Activated CD4-positive, alpha-beta memory T cell treated with anti-CD3 and anti-CD28 coated beads for 36 hours (primary cell): ENCODE measurements around the gene IGIP. TPM values are rescaled to one million over a fixed set of nuclear protein-coding genes. Genes with fewer than 3 reads are reported as not detected.

Source experiments
- CTCF ChIA-PET: fragments of 350-600 bp; sonication (Branson Sonifier 250); formaldehyde crosslinking; loops from one replicate; lab custom pipeline; 2021; ENCODE audit warnings: antibody characterized with exemption, inconsistent platforms; lab: Charles Lee
- POLR2A ChIA-PET: fragments of 350-600 bp; sonication (Branson Sonifier 250); formaldehyde crosslinking; loops from one replicate; lab custom pipeline; 2021; ENCODE audit warnings: antibody characterized with exemption; lab: Charles Lee
- DNase-seq: peaks from one replicate; pipeline ENCODE4 v3.0.0-alpha.2; 2020
- H3K27ac Mint-ChIP-seq: one replicate; pipeline ENCODE4 v1.8.0; 2021; ENCODE audit warnings: mixed read lengths
- H3K27me3 Mint-ChIP-seq: one replicate; pipeline ENCODE4 v1.8.0; 2021; ENCODE audit warnings: mixed read lengths
- H3K36me3 Mint-ChIP-seq: one replicate; pipeline ENCODE4 v1.8.0; 2021; ENCODE audit warnings: mixed read lengths
- H3K4me1 Mint-ChIP-seq: one replicate; pipeline ENCODE4 v1.8.0; 2021; ENCODE audit warnings: low read depth, mixed read lengths
- H3K4me3 Mint-ChIP-seq: one replicate; pipeline ENCODE4 v1.8.0; 2021; ENCODE audit warnings: mild to moderate bottlenecking, mixed read lengths
- H3K9me3 Mint-ChIP-seq: one replicate; pipeline ENCODE4 v1.8.0; 2021; ENCODE audit warnings: mixed read lengths
- intact Hi-C: fragments of 100-400 bp; cut with micrococcal nuclease; formaldehyde crosslinking; loops from one replicate; pipeline ENCODE4 v1.15.1; 2023
- total RNA-seq, 2 experiments: library from RNA; stranded (reverse); gene quantifications; one replicate each; pipeline ENCODE4 v1.2.3, GENCODE V29; 2021

The IGIP gene
- 1 to 10 TPM; 2.2 to 2.3 TPM for total RNA-seq

DNA sequence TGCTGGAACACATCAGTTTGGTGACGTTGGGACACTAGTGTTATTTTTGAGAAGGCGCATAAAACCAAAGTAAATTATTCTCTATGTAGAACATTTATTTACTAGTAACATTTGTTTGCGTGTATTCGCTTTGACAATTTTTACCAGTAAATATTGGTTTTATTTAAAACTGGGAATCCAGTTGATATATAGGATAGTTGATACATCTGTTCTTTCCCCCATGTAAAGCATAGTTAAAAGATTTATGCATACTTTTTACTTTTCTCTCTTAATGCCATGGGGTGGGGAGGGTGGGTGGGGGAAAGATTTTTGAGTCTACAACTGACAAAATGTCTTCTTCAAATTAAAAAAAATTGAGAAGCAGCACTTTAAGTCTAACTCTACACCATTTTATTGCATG lies at the start of gene IGIP:
Gene IGIP, plus strand, starts transcription at position 301 of the 400 bp plus-strand sequence. CDS start 2,540 bp downstream, outside the sequence.
- intact Hi-C loops: no loop called here
- ChIA-PET CTCF (no interaction called here), POLR2A (no interaction called here)
- Mint-ChIP-seq H3K4me1 (peaks cover 30% of the 10 kb centered on the region), H3K27me3 (no peaks in the 10 kb centered on the region), H3K27ac (no peak within 1 kb of the TSS), H3K36me3 (no peaks in the 10 kb centered on the region), H3K4me3 (no peak within 1 kb of the TSS), H3K9me3 (no peaks in the 10 kb centered on the region)
- no peak for DNase-seq

DNA sequence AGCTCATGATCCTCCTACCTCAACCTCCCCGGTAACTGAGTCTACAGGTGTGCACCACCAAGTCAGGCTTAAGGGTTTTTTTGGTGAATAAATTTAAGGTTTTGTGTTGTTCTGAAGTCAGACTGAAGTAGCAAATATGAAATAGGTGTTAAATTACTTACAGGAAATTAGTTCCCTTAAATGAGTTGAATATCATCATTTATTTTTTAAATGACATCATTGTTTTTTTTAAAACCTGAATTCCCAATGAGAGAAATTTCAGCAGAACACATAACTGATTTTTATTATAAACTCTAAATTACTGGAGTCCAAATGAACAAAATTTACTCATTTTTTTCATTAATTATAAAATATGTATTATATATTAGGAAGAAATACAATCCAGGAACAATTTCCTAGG lies 49.6 kb upstream of the IGIP start:
- H3K4me3 Mint-ChIP-seq: no peak overlapping the region
- peaks cover 16% of the 10 kb centered on the region for H3K27me3 Mint-ChIP-seq
- intact Hi-C loops: no loop called here
- ChIA-PET CTCF (interaction anchor here (0.9 to 7.3 kb wide), 4 partner anchors 31 to 644 kb away, joined by 3 to 126 read pairs (median 52); no protein-coding TSS in a partner anchor), POLR2A (no interaction called here)
- no peak for DNase-seq
- H3K9me3 Mint-ChIP-seq: no peaks in the 10 kb centered on the region
- H3K27ac Mint-ChIP-seq: no peak overlapping the region
- H3K4me1 Mint-ChIP-seq: no peaks in the 10 kb centered on the region
- H3K36me3 Mint-ChIP-seq: no peaks in the 10 kb centered on the region

DNA sequence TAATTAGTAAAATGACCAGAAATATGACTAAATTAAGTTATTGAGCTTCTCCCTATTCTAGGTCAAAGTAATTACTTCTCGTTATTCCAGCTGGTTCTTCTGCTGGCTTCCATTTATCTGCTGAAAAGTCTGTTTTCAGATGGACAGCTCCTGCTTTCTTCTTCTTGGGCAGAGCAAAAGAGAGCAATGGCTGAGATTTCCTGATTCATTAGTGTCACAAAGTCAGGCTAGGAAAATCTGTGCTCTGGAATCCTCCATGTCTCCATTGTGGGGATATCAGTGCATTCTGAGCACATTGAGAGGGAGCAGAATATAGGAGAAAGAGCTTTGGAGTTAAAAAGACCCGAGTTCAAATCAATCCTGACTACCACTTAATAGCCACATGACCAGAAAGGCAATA lies 48.9 kb upstream of the IGIP start:
- ChIA-PET CTCF (interaction anchor here (0.9 to 7.3 kb wide), 3 partner anchors 67 to 643 kb away, joined by 5 to 126 read pairs (median 99); no protein-coding TSS in a partner anchor), POLR2A (no interaction called here)
- Mint-ChIP-seq H3K36me3 (no peaks in the 10 kb centered on the region), H3K27me3 (peaks cover 16% of the 10 kb centered on the region), H3K4me3 (no peak overlapping the region), H3K4me1 (no peaks in the 10 kb centered on the region), H3K9me3 (no peaks in the 10 kb centered on the region), H3K27ac (no peak overlapping the region)
- intact Hi-C loops: no loop called here
- DNase-seq: no peak

DNA sequence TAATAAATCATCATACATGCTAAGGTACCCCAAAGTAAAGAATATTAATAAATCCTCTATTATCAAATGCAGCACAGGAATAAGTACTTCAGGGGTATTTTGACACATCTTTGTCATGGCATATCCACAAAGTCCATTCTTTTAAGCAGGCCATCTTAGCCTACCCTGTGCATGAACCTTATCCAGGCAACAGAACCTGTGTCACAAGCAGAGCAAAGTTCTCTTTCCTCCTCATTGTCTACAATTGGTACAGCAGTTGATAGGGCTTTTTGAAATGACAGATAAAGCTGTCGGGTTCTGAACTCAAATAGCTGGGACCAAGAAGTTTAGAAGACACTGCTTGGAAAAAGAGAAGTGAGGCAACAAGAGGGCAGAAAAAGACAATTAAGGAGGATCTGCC lies 42.6 kb upstream of the IGIP start:
- Mint-ChIP-seq H3K27me3 (peaks cover 1% of the 10 kb centered on the region), H3K27ac (no peak overlapping the region), H3K4me3 (no peak overlapping the region), H3K9me3 (no peaks in the 10 kb centered on the region), H3K4me1 (no peaks in the 10 kb centered on the region), H3K36me3 (no peaks in the 10 kb centered on the region)
- no peak for DNase-seq
- ChIA-PET POLR2A (no interaction called here), CTCF (interaction anchor here (0.6 kb wide), 1 partner anchor 10 kb away, joined by 5 read pairs; no protein-coding TSS in a partner anchor)
- intact Hi-C loops: no loop called here

DNA sequence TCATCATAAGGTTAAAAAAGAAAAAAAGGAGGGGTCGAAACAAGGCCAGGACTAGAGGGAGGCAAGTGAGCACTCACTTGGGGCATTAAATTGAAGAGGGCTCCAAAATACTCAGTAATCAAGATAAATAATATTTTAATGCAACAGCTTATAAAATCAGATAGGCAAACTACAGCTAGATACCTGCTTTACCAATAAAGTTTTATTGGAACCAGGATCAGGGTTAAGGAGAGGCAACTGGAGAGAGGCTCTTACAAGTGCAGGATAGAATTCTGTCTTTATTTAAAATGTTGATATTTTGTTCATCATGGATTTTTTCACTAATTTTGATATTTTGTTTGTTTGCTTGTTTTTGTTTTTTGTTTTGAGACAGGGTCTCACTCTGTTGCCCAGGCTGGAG lies 42.1 kb upstream of the IGIP start:
- Mint-ChIP-seq H3K4me1 (no peaks in the 10 kb centered on the region), H3K9me3 (no peaks in the 10 kb centered on the region), H3K27me3 (peaks cover 1% of the 10 kb centered on the region), H3K27ac (no peak overlapping the region), H3K4me3 (no peak overlapping the region), H3K36me3 (no peaks in the 10 kb centered on the region)
- CTCF ChIA-PET: interaction anchor here (0.6 kb wide), 1 partner anchor 11 kb away, joined by 5 read pairs; no protein-coding TSS in a partner anchor
- intact Hi-C loops: no loop called here
- POLR2A ChIA-PET: no interaction called here
- DNase-seq: no peak

DNA sequence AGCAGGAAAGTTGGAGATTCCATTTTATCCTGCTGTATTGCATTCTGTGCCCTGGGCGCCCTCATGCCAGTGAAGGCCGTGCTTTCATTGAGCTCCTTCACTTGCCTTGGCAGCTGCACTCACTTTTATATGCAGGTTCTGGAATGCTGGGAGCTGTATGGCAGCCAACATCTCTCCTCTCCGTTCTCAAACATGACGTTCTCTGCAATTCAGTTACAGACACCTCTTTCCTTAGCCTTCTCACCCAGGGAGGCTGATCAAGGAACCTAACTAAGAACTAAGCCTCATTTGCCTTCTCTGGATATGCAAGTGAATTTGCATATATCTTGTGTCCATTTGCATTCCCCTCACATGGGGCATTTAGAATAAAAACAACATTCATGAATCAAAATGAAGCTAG lies 41.2 kb upstream of the IGIP start:
- peaks cover 2% of the 10 kb centered on the region for H3K36me3 Mint-ChIP-seq
- no peak for DNase-seq
- no peak overlapping the region for H3K4me3 Mint-ChIP-seq
- POLR2A ChIA-PET: no interaction called here
- H3K9me3 Mint-ChIP-seq: peaks cover 6% of the 10 kb centered on the region
- intact Hi-C loops: no loop called here
- CTCF ChIA-PET: interaction anchor here (0.7 to 1.7 kb wide), 2 partner anchors 10 to 40 kb away, joined by 3 to 6 read pairs; no protein-coding TSS in a partner anchor
- H3K4me1 Mint-ChIP-seq: no peaks in the 10 kb centered on the region
- H3K27me3 Mint-ChIP-seq: peaks cover 1% of the 10 kb centered on the region
- H3K27ac Mint-ChIP-seq: no peak overlapping the region

DNA sequence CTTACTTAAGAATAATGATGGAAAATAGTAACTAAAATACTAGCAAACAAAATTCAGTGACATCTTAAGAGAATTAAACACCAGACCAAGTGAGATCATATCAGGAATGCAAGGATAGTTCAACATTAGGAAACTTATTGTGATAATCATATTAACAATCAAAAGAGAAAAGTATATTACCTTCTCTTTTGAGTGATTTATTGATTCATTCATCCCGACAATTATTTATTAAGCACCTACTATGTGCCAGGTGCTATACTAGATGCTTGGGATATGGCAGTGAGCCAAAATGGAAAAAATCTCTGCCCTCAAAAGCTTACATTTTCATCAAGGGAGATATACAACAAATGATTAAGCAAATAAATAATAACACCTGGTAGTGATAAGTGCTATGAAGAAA lies 35.5 kb upstream of the IGIP start:
- no peak for DNase-seq
- H3K27me3 Mint-ChIP-seq: peaks cover 4% of the 10 kb centered on the region
- ChIA-PET CTCF (no interaction called here), POLR2A (no interaction called here)
- intact Hi-C loops: no loop called here
- peaks cover 8% of the 10 kb centered on the region for H3K36me3 Mint-ChIP-seq
- H3K4me3 Mint-ChIP-seq: no peak overlapping the region
- H3K27ac Mint-ChIP-seq: no peak overlapping the region
- peaks cover 22% of the 10 kb centered on the region for H3K9me3 Mint-ChIP-seq
- no peaks in the 10 kb centered on the region for H3K4me1 Mint-ChIP-seq

DNA sequence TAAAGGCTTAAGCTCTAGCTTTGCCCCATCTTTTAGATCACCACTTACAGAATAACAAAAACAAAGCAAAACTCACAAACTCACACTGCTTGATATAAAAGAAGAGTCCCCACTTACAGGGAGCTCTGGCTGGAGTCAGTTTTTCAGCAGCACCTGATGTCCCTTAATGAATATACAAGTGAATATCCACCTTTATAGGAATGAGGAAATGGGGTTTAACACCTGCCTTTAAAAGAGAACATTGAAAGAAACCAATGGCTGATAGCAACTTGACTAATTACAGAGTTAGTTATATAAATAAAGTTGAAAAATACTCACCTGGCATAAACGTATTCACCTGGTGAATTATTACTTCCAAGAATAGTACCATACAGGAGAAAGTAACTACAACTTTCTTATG lies 32.6 kb upstream of the IGIP start:
- Mint-ChIP-seq H3K27ac (no peak overlapping the region), H3K27me3 (peaks cover 4% of the 10 kb centered on the region), H3K36me3 (peaks cover 8% of the 10 kb centered on the region), H3K4me3 (no peak overlapping the region), H3K4me1 (no peaks in the 10 kb centered on the region), H3K9me3 (peaks cover 22% of the 10 kb centered on the region)
- DNase-seq: no peak
- intact Hi-C loops: no loop called here
- CTCF ChIA-PET: no interaction called here
- POLR2A ChIA-PET: interaction anchor here (0.6 kb wide), 1 partner anchor 458 kb away, joined by 3 read pairs; no protein-coding TSS in a partner anchor

DNA sequence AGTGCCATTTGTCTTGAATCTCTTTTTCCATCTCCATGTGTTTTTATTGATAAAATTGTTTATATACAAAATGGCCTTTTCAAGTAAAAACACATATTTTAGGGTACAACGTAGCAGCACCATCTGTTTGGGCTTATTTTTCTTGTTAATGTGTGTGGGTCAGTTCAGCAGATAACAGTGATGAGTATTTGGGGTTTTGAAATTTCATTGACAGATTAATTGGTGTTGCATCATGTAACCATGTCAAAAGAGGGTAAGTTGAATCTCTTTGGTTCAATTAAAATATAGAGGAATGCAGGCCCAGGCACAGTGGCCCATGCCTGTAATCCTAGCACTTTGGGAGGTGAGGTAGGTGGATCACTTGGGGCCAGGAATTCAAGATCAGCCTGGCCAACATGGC lies 31.9 kb upstream of the IGIP start:
- H3K27ac Mint-ChIP-seq: no peak overlapping the region
- ChIA-PET CTCF (interaction anchor here (0.8 to 1.3 kb wide), 3 partner anchors 12 to 50 kb away, joined by 3 read pairs; no protein-coding TSS in a partner anchor), POLR2A (no interaction called here)
- DNase-seq: no peak
- no peaks in the 10 kb centered on the region for H3K4me1 Mint-ChIP-seq
- H3K27me3 Mint-ChIP-seq: peaks cover 4% of the 10 kb centered on the region
- intact Hi-C loops: no loop called here
- H3K9me3 Mint-ChIP-seq: peaks cover 22% of the 10 kb centered on the region
- no peak overlapping the region for H3K4me3 Mint-ChIP-seq
- peaks cover 8% of the 10 kb centered on the region for H3K36me3 Mint-ChIP-seq

DNA sequence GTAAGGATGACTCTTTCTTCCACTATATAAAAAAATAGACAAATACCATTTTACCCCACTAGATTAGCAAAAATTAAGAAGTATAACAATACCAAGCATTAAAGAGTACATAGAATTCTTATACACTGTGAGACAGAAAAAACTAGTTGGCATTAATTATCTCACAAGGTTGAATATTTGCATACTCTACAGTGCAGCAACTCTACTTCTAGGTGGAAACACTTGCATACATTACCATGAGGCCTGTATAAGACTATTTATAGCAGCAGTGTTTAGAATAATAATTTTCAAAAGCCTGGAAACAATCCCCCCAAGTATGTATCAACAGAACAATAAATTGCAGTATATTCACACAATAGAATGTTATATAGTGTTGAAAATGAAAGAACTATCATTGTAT lies 30.8 kb upstream of the IGIP start:
- Mint-ChIP-seq H3K4me3 (no peak overlapping the region), H3K9me3 (peaks cover 13% of the 10 kb centered on the region), H3K27me3 (peaks cover 4% of the 10 kb centered on the region), H3K36me3 (peaks cover 4% of the 10 kb centered on the region), H3K27ac (no peak overlapping the region), H3K4me1 (no peaks in the 10 kb centered on the region)
- intact Hi-C loops: no loop called here
- POLR2A ChIA-PET: no interaction called here
- CTCF ChIA-PET: interaction anchor here (0.8 to 1.3 kb wide), 3 partner anchors 11 to 49 kb away, joined by 3 read pairs; no protein-coding TSS in a partner anchor
- DNase-seq: no peak

DNA sequence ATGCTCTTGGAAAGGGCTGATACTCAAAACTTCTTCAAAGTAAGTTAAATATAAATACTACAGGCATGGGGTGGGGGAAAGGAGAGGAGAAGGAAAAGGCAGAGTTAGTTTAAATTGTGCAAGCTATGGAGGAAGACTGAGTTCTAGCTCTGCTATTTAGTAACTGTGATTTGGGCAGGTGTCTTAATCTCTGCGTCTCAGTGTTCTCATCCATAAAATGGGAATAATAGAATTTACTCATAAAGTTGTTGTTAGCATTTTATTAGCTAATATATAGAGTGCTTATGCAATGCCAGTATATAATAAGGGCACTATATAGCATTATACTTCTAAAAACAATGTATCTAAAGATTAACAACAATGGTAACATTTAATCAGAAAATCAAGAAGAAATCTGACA lies 24.6 kb upstream of the IGIP start:
- Mint-ChIP-seq H3K36me3 (no peaks in the 10 kb centered on the region), H3K27ac (no peak overlapping the region), H3K9me3 (no peaks in the 10 kb centered on the region), H3K27me3 (peaks cover 2% of the 10 kb centered on the region), H3K4me1 (peaks cover 3% of the 10 kb centered on the region), H3K4me3 (no peak overlapping the region)
- intact Hi-C loops: loop anchor here (10.0 kb wide), 1 partner anchor 454 kb away; the partner anchor contains the start of gene SRA1
- ChIA-PET CTCF (interaction anchor here (1.0 kb wide), 1 partner anchor 44 kb away, joined by 3 read pairs; no protein-coding TSS in a partner anchor), POLR2A (no interaction called here)
- no peak for DNase-seq

DNA sequence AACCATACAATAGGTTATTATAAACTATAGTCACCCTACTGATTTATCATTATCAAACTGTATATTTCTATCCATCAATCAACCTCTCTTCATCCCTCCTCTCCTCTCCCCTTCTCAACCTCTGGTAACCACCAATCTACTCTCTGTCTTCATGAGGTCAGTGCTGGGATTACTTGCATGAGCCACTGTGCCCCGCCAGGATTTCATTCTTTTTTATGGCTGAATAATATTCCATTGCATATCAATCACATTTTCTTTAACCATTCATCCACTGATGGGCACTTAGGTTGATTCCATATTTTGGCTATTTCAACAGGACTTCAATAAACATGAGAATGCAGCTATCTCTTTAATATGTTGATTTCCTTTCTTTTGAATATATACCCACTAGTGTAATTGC lies 22.6 kb upstream of the IGIP start:
- intact Hi-C loops: loop anchor here (10.0 kb wide), 1 partner anchor 452 kb away; the partner anchor contains the start of gene SRA1
- no peaks in the 10 kb centered on the region for H3K9me3 Mint-ChIP-seq
- ChIA-PET CTCF (interaction anchor here (0.6 to 6.3 kb wide), 3 partner anchors 24 to 533 kb away, joined by 3 to 66 read pairs (median 3); no protein-coding TSS in a partner anchor), POLR2A (no interaction called here)
- H3K4me3 Mint-ChIP-seq: no peak overlapping the region
- H3K27ac Mint-ChIP-seq: no peak overlapping the region
- H3K4me1 Mint-ChIP-seq: peaks cover 15% of the 10 kb centered on the region
- no peak for DNase-seq
- H3K36me3 Mint-ChIP-seq: no peaks in the 10 kb centered on the region
- peaks cover 2% of the 10 kb centered on the region for H3K27me3 Mint-ChIP-seq
